Hepatocyte (in vitro differentiated cells): ENCODE data around the gene PCDH10. TPM values are rescaled to one million over a fixed set of nuclear protein-coding genes. Genes with fewer than 3 reads are reported as not detected.

Experiments
- DNase-seq: peaks from one replicate; pipeline ENCODE4 v3.0.0-alpha.2; 2016; ENCODE audit warnings: low spot score
- H2AFZ ChIP-seq: fragments of 200-600 bp; sonication (generic); 2 replicates; pipeline ENCODE4 v1.6.0; 2016; ENCODE audit warnings: antibody characterized with exemption, mild to moderate bottlenecking
- H3K27ac ChIP-seq: fragments of 200-600 bp; sonication (generic); 2 replicates; pipeline ENCODE4 v1.5.1; 2016; ENCODE audit warnings: mild to moderate bottlenecking
- H3K27me3 ChIP-seq: fragments of 200-600 bp; sonication (generic); 2 replicates; pipeline ENCODE4 v1.6.1; 2016
- H3K36me3 ChIP-seq: fragments of 200-600 bp; sonication (generic); replicated peaks from 2 replicates; pipeline ENCODE4 v1.5.1; 2016; ENCODE audit warnings: low read depth; ENCODE audit not compliant: insufficient read depth
- H3K4me1 ChIP-seq: fragments of 200-600 bp; sonication (generic); 2 replicates; pipeline ENCODE4 v1.5.1; 2016; ENCODE audit warnings: mild to moderate bottlenecking, moderate library complexity; ENCODE audit not compliant: insufficient read depth
- H3K4me2 ChIP-seq: fragments of 200-600 bp; sonication (generic); 2 replicates; pipeline ENCODE4 v1.6.0; 2016
- H3K4me3 ChIP-seq: fragments of 200-600 bp; sonication (generic); 2 replicates; pipeline ENCODE4 v1.5.1; 2016; ENCODE audit warnings: mild to moderate bottlenecking
- H3K79me2 ChIP-seq: fragments of 200-600 bp; sonication (generic); 2 replicates; pipeline ENCODE4 v1.6.0; 2017; ENCODE audit warnings: mild to moderate bottlenecking
- H3K9me2 ChIP-seq: fragments of 200-600 bp; sonication (generic); replicated peaks from 2 replicates; pipeline ENCODE4 v1.6.0; 2017; ENCODE audit warnings: mild to moderate bottlenecking; ENCODE audit not compliant: insufficient read depth
- H3K9me3 ChIP-seq: fragments of 200-600 bp; sonication (generic); 2 replicates; pipeline ENCODE4 v1.5.1; 2016; ENCODE audit warnings: low read depth, mild to moderate bottlenecking
- H4K20me1 ChIP-seq: fragments of 200-600 bp; sonication (generic); 2 replicates; pipeline ENCODE4 v1.6.0; 2016; ENCODE audit warnings: mild to moderate bottlenecking; ENCODE audit not compliant: insufficient read depth, poor library complexity, severe bottlenecking
- CTCF ChIP-seq: fragments of 200-600 bp; sonication (generic); IDR thresholded peaks from 2 replicates; pipeline ENCODE4 v1.5.1; 2016; ENCODE audit warnings: antibody characterized with exemption, mild to moderate bottlenecking; ENCODE audit not compliant: poor library complexity
- EZH2 ChIP-seq: fragments of 200-600 bp; sonication (generic); IDR thresholded peaks from 2 replicates; pipeline ENCODE4 v1.6.1; 2016; ENCODE audit warnings: antibody characterized with exemption, mild to moderate bottlenecking, borderline replicate concordance
- EZH2phosphoT487 ChIP-seq: fragments of 200-600 bp; sonication (generic); IDR thresholded peaks from one replicate; pipeline ENCODE4 v1.6.1; 2018; ENCODE audit warnings: antibody characterized with exemption, mild to moderate bottlenecking, low read depth, moderate library complexity; ENCODE audit not compliant: unreplicated experiment, severe bottlenecking
- WGBS: methylation state at CpG from one replicate; pipeline ENCODE4 v1.1.6; 2016; ENCODE audit warnings: low lambda C conversion rate; ENCODE audit errors: missing lambda C conversion rate; 5-methylcytosine and 5-hydroxymethylcytosine counted together
- polyA plus RNA-seq: library from polyadenylated mRNA; unstranded; fragments of >200 nt; fragmentation: Nextera tagmentation; extraction: Ambion mirVana; gene quantifications from 2 replicates; pipeline ENCODE4 v1.2.1, GENCODE V29; 2016
- total RNA-seq: library from RNA; depleted of rRNA; stranded (reverse); fragments of >200 nt; gene quantifications from 2 replicates; pipeline ENCODE4 v1.2.3, GENCODE V29; 2014

Gene PCDH10
- total and polyA plus RNA-seq, 2 experiments from 2014 or later: 16.7 to 24.1 TPM

GRCh38 chr4:133150486-133151340 lies 1.6 kb downstream of the PCDH10 start:
- Histone ChIP-seq H3K27ac (peak overlapping the region; percentile 24), H3K9me3 (no peaks in the 10 kb centered on the region), H3K79me2 (peaks cover 36% of the 10 kb centered on the region), H3K9me2 (no peaks in the 10 kb centered on the region), H3K4me1 (no peaks in the 10 kb centered on the region), H3K4me3 (peak overlapping the region; percentile 48), H4K20me1 (no peaks in the 10 kb centered on the region), H3K36me3 (no peaks in the 10 kb centered on the region), H3K4me2 (peak overlapping the region; percentile 87), H2AFZ (peak overlapping the region; percentile 32), H3K27me3 (peaks cover 69% of the 10 kb centered on the region)
- no peak for TF ChIP-seq EZH2phosphoT487
- TF ChIP-seq EZH2: no peak
- no peak for TF ChIP-seq CTCF
- WGBS: 1% methylated on average over 54 of the region's 63 CpGs
- DNase-seq: peak; percentile 35

- Histone ChIP-seq H3K79me2 (peaks cover 36% of the 10 kb centered on the region), H2AFZ (peak overlapping the region; percentile 16), H3K9me2 (no peaks in the 10 kb centered on the region), H3K27me3 (peaks cover 63% of the 10 kb centered on the region), H3K4me2 (peak overlapping the region; percentile 87), H4K20me1 (no peaks in the 10 kb centered on the region), H3K9me3 (no peaks in the 10 kb centered on the region), H3K27ac (peak overlapping the region; percentile 24), H3K4me1 (no peaks in the 10 kb centered on the region), H3K4me3 (peak overlapping the region; percentile 48), H3K36me3 (no peaks in the 10 kb centered on the region)
- DNase-seq: peak; percentile 35
- 1% methylated on average over 31 of the region's 31 CpGs for WGBS
- TF ChIP-seq EZH2phosphoT487 (no peak), CTCF (no peak), EZH2 (no peak)
Observed at GRCh38 chr4:133151341-133151690, 2.2 kb downstream of the PCDH10 start.

- WGBS: under 1% methylated on average over 59 of the region's 62 CpGs
- Histone ChIP-seq H3K4me3 (peak overlapping the region; percentile 48), H3K4me2 (peak overlapping the region; percentile 87)
Observed at GRCh38 chr4:133151691-133152329, 2.7 kb downstream of the PCDH10 start.

More at GRCh38 chr4:133151691-133152329, 2.7 kb downstream of the PCDH10 start:
- Histone ChIP-seq H3K27ac (peak overlapping the region; percentile 24), H4K20me1 (no peaks in the 10 kb centered on the region), H3K79me2 (peaks cover 36% of the 10 kb centered on the region), H3K9me3 (no peaks in the 10 kb centered on the region), H3K36me3 (no peaks in the 10 kb centered on the region), H3K27me3 (peaks cover 63% of the 10 kb centered on the region), H3K4me1 (no peaks in the 10 kb centered on the region), H3K9me2 (no peaks in the 10 kb centered on the region), H2AFZ (peak overlapping the region; percentile 16)
- DNase-seq: peak; percentile 58
- TF ChIP-seq EZH2 (no peak), EZH2phosphoT487 (peak; percentile 12), CTCF (peak; percentile 42)
